GM21786 (cell line): ENCODE measurements around the gene LSAMP.

Source experiments
- ATAC-seq: cut with Tn5 transposase; IDR thresholded peaks from one replicate; pipeline ENCODE4 v1.9.1; 2021; ENCODE audit not compliant: unreplicated experiment

Gene LSAMP

GRCh38 chr3:115982108-115982507, 463.2 kb downstream of the LSAMP start:
- ATAC-seq: no peak

GRCh38 chr3:115980709-115981108, 464.6 kb downstream of the LSAMP start:
- no peak for ATAC-seq

- no peak for ATAC-seq
Observed at GRCh38 chr3:115977866-115978265, 467.4 kb downstream of the LSAMP start.

GRCh38 chr3:115975796-115976195, 469.5 kb downstream of the LSAMP start:
- ATAC-seq: no peak

- no peak for ATAC-seq
Observed at GRCh38 chr3:115975353-115975752, 469.9 kb downstream of the LSAMP start.

- no peak for ATAC-seq
Observed at GRCh38 chr3:115974940-115975339, 470.3 kb downstream of the LSAMP start.

GRCh38 chr3:115968871-115969270, 476.4 kb downstream of the LSAMP start:
- no peak for ATAC-seq

GRCh38 chr3:115961380-115961779, 483.9 kb downstream of the LSAMP start:
- no peak for ATAC-seq

- ATAC-seq: no peak
Observed at GRCh38 chr3:115960799-115961198, 484.5 kb downstream of the LSAMP start.

GRCh38 chr3:115958526-115958925, 486.8 kb downstream of the LSAMP start:
- ATAC-seq: no peak

- ATAC-seq: no peak
Observed at GRCh38 chr3:115947325-115947724, 498.0 kb downstream of the LSAMP start.

GRCh38 chr3:115943579-115943978, 501.7 kb downstream of the LSAMP start:
- ATAC-seq: no peak

GRCh38 chr3:115937054-115937453, 508.2 kb downstream of the LSAMP start:
- no peak for ATAC-seq

- no peak for ATAC-seq
Observed at GRCh38 chr3:115932807-115933206, 512.5 kb downstream of the LSAMP start.

- no peak for ATAC-seq
Observed at GRCh38 chr3:115931581-115931980, 513.7 kb downstream of the LSAMP start.

- no peak for ATAC-seq
Observed at GRCh38 chr3:115930922-115931321, 514.4 kb downstream of the LSAMP start.

GRCh38 chr3:115930168-115930567, 515.1 kb downstream of the LSAMP start:
- ATAC-seq: no peak

GRCh38 chr3:115928376-115928775, 516.9 kb downstream of the LSAMP start:
- ATAC-seq: no peak

- ATAC-seq: no peak
Observed at GRCh38 chr3:115927197-115927596, 518.1 kb downstream of the LSAMP start.

- ATAC-seq: peak; percentile 61
Observed at GRCh38 chr3:115922681-115923347, 522.5 kb downstream of the LSAMP start.

- ATAC-seq: no peak
Observed at GRCh38 chr3:115921711-115922110, 523.6 kb downstream of the LSAMP start.

- no peak for ATAC-seq
Observed at GRCh38 chr3:115918900-115919299, 526.4 kb downstream of the LSAMP start.

GRCh38 chr3:115916866-115917265, 528.4 kb downstream of the LSAMP start:
- no peak for ATAC-seq
